NCI-H82 (cell line): Measurements from ENCODE around the gene ZDHHC13.
A peak's percentile ranks its signal among the peaks of the same experiment; 100 is the strongest.
"Not testable (repeated sequence)": the region's sequence is repeated elsewhere in the genome, so short reads cannot be mapped to it uniquely, and the experiment has no call there.

Experiments used
- DNase-seq: peaks from one replicate; lab custom pipeline; 2025; lab: John Stamatoyannopoulos, UW

Gene ZDHHC13

DNA sequence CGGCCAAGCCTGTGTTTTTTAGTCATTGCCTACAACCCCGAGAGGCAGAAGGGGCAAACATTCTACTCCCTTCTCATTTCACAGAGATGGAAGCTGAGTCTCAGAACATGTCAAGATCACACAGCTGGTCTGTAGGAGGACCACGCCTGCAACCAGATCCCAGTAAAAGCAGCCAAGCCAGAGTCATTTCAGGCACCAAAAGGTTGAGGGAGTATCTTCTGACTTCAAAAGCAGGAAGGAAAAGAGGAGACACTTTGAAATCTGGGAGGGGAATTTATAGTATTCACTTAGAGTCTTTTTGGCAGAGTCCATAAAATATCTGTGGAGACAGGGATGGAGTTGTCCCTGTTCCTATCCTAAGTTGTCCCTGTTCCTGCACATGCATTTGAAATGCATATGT, 17.9 kb upstream of the ZDHHC13 start:
- DNase-seq = no peak

DNA sequence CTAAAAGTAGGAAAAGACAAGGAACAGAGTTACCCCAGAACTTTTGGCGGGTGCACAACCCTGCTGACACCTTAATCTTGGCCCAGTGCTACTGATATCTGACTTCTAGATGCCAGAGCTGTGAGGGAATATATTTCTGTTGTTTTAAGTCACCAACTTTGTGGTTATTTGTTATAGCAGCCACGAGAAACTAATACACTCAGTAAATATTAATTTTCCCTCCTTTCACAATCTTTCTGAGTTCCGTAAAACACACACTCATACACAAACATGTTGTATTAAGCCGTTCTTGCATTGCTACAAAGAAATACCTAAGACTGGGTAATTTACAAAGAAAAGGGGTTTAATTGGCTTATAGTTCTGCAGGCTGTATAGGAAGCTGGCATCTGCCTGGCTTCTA, 16.1 kb upstream of the ZDHHC13 start:
- DNase-seq = no peak

DNA sequence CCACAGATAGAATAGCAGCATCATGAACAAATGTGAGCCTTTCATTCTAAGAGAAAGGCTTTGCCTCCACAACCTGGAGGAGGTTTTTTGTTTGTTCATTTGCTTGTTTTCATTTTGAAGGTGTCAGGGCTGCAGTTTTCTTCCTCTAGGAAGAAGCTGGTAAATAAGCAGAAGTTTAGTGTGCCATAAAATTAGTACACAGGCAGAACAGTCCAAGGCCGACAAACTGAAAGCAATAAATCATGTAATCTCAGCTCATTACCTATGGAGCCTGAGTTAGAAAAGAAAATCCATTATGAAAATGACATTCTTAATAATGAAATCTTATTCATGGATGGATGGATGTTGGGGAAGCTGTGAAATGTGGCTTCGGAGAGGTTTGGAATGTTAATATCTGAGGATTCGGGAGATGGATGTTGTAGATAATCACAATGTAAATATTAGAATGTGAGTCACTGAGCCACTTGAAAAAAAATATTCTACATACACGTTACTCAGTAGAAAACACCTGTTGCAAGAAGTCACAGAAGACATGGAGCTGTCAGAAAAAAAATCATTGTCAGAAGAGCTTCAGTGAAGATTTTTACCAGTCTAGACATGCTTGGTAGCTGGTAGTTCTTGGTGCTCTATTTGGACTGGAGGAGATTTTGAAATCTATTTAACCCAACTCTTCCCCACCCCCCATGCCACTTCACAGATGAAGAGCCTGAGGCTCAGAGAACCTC, 15.0 kb upstream of the ZDHHC13 start:
- no peak for DNase-seq

DNA sequence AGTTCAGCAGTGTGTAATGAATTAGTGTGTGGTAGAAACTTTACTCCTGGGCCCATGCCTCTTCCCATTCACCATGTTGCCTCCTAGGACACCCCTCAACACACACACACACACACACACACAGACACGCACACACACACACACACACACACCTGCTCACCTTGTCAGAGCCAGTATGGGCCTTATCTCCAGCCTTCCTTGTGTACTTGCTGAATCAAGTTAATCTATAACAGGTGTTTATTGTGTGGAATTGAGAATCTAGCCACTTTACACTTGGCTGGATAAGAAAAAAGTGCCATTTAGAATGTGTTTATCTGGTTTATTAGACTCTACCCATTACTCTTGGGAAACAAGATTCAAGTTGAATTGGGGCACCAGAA, 14.5 kb upstream of the ZDHHC13 start:
- no peak for DNase-seq

DNA sequence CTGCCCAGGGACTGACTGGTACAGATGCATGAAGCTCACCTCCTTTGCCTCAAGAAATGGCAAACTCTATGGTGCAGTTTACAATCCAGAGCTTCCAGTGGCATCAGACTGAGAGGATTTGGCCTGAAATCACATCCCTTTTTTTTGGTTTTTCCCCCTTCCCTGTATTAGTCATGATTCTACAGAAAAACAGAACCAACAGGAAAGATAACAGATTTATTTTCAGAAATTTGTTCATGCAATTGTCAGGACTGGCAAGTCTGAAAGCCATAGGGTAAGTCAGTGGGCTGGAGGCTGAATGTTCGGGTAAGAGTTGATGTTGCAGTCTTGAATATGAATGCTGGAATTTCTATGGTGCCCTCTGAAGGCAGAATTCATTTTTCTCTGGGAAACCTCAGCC, 12.0 kb upstream of the ZDHHC13 start:
- no peak for DNase-seq

DNA sequence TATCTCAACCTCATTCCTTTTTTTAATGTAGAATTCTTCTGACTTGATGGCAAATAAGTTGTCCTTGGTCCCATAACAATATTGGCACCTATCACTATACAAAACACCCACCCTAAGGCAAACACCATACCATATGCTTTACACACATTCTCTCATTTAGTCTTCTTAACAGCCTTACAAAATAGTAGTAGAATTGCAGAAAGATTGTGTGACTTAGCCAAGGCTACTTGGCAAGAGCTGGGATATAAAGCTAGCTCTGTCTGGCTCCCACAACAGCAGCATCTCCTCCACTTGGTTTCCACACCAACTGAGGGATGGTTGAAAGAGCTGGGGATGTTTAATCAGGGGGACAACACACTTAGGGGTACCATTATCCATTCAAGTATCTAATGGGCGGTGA, 9.8 kb upstream of the ZDHHC13 start:
- DNase-seq = no peak

DNA sequence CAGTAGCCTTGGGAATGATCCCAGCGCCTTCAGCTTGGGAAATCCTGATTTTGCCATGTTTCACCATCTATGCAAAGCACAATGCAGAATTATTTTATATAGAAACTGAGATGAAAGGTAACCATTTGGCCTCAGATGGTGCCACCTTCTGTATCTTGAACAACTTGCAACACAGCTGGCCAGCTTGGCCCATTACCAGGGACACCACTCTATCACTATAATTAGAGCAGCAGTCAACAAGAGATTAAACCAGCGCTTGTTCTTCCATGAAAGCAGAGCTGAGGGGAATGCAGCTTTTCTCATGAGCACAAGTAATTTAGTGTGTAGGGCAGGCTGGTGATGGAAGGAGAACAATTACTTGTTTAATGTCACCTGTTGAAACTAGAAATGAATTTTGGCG, 6.7 kb upstream of the ZDHHC13 start:
- DNase-seq = peak; percentile 12

DNA sequence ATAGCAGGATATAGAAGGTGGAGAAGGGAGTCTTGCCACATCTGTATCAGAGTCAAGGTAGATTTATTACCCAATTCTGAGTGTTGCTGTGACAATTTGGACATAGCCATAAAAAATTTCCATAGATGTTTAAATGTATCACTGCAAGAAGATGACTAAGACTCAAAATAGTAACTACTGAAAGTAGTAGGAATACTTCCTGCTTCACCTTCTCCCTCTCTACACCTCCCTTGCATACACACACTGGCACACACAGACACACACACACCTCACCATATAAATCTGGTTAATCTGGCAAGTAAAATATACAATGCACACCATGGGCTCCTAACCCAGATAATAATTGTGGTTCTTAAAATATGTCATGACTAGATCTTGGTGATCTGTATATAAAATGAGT, 5.2 kb upstream of the ZDHHC13 start:
- DNase-seq = no peak

DNA sequence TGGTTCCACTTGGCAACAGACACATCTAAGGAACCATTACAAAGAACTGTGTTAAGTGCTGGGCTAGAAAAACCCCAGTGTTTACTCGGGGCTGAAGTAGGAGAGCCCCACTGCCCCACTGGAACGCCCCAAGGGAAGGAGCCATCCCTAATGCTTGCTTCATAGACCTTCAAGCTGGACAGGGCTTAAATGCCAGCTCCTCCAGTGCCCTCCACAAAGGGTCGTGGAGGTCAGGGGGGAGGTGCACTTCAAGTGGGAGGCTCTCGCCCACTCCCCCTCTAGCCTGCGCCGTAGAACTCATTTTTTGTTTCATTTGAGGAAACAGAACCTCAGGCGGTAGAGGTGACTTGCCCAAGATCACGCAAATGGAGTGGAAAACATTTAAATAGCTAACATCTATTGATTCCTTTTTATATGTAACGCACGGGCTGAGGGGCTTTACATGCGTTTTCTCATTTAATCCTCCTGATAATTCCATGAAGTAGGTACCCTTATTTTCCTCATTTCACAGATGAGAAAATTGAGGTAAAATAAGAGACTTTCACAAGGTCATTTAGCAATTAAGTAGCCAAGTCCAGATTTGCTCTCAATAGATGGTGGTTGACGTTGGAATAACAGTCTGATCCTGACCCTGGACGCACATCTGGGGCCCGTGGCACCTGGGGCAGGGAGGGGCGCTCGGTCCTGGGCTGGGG, 545 bp upstream of the ZDHHC13 start:
- no peak for DNase-seq

DNA sequence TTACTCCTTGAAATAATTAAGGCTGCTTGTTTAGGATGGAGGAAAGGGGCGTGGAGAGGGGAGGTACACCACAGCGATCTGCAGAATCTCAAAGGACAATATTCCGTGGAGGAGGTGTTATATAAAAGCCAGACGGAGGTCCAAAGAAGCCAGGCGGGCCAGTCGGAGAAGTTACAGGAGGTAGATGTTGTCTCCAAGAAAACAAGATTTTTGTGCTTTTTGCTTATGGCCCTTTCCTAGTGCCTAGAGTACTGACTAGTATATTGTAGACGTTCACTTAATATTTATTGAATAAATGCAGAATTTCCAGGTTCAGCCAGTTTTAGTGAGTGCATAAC, 761 bp downstream of the ZDHHC13 start:
- DNase-seq = no peak

DNA sequence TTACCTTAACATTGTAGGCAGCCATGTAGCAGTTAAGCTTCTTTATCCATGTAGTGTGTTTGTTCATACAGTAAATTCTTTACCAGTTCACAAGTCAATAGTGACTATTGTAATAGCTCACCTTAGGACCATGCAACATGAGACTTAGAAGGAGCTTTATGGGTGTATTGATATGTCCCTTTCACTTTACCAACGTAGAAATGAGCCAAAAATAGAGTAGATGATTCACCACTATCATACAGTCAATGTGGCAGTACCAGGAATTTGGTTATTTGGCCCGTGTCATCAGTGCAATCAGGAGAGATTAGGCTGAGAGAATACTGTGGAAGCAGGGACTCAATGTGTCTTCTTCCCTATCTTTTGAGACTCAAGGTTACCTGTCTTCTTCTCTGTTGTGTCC, 4.7 kb downstream of the ZDHHC13 start:
- no peak for DNase-seq

DNA sequence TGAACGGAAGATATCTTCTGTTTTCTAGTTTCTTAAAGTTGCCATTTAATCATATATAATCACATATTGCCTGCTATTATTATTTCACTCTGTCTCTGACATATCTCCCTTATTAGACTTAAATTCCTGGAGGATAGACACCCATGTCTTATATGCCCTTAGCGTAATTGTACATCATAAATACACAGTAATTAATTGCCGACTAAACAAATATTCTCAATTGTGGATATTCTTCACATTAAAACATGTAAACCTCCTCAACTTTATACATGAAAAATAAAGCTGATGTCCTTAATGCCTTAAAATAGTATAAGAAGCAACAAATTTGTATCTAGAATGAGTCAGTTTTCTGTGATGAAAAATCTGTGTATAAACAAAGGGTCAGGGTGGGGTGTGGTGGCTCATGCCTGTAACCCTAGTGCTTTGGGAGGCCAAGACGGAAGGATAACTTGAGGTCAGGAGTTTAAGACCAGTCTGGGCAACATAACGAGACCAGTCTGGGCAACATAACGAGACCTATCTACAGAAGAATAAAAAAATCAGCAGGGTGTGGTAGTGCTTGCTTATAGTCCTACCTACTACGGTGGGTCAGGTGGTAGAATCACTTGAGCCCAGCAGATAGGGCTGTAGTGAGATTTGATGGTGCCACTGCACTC, 6.1 kb downstream of the ZDHHC13 start:
- no peak for DNase-seq

DNA sequence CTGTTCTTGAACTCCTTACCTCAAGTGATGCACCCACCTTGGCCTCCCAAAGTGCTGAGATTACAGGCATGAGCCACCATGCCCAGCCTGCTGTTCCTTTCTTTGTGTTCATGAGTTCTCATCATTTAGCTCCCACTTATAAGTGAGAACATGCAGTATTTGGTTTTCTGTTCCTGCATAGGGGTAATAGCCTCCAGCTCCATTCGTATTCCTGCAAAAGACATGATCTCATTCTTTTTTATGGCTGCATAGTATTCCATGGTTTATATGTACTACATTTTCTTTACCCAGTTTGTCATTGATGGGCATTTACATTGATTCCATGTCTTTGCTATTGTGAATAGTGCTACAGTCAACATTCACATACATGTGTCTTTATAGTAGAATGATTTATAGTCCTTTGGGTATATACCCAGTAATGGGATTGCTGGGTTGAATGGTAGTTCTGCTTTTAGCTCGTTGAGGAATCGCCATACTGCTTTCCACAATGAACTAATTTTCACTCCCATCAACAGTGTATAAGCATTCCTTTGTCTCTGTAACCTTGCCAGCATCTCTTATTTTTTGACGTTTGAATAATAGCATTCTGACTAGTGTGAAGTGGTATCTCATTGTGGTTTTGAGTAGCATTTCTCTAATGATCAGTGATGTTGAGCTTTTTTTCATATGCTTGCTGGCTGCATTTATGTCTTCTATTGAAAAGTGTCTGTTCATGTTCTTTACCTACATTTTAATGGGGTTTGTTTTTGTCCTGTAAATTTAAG, 9.8 kb downstream of the ZDHHC13 start:
- not testable (repeated sequence) for DNase-seq

DNA sequence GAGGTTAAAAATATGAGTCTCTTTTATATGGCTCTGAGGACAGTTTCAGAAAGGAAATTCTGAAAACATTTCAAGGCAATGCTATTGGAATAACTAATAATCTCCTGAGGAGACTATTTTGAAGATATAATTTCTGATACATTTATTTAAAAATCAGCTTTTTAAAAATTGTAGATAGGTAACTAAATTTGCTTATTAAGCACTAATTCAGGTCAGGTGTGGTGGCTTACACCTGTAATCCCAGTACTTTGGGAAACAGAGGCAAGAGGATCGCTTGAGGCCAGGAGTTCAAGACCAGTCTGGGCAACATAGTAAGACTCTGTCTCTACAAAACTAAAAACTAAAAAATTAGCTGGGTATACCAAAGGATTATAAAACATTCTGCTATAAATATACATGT, 17.0 kb downstream of the ZDHHC13 start:
- no peak for DNase-seq

DNA sequence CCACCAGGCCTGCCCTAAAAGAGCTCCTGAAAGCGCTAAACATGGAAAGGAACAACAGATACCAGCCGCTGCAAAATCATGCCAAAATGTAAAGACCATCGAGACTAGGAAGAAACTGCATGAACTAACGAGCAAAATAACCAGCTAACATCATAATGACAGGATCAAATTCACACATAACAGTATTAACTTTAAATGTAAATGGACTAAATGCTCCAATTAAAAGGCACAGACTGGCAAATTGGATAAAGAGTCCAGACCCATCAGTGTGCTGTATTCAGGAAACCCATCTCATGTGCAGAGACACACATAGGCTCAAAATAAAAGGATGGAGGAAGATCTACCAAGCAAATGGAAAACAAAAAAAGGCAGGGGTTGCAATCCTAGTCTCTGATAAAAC, 19.9 kb downstream of the ZDHHC13 start:
- not testable (repeated sequence) for DNase-seq

DNA sequence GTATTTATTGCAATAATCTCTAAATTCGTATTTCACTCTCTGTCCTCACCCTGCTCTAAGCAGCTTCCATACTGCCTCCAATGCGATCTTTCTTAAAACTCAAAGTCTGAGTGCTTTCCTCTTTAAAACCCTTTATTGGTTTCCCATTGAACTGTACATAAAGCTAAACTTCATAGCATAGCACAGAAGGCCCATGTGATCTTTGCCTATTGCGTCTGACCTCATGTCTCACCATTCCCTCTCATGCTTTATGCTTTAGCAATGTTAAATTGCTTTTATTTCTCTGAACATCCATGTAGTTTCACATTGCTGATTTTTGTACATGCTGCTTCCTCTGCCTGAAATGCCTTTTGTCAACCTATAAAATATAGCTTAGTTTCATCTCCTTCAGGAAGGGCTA, 28.4 kb downstream of the ZDHHC13 start:
- no peak for DNase-seq

DNA sequence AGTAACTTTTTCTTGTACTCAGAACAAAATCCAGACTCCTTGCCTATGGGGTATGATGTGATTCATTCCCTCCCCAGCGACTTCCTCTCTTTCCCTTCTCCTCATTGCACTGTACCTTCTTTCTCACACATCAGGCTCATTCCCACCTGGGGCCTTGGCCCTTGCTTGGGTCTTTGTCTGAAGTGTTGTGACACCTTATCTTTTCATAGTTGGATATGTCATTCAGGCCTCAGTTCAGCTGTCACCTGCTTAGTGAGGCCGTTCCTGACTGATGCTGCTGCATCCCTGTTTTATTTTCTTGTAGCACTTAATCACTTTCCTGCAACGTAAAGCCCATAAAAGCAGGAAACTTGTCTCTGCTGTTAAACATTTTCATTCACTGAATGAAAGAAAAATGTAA, 39.9 kb downstream of the ZDHHC13 start:
- no peak for DNase-seq

DNA sequence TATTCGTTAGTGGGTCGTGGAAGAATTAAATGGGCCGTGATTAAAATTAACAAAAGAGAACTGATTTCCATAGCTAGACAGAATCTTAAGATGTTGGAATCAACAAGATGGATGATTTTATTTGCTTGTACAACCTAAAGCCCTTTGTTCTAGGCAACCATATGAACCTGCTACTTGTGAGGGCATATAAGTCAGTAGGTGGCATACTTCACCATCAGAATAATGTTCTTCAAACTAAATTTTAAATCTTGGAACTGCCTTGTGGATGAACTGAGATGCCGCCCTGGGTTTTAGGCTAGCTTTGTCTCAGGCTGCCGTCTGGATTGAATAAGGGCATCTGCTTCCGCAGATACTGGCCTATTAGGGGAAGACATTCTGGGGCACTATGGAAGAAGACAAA, 43.9 kb downstream of the ZDHHC13 start:
- DNase-seq = no peak

DNA sequence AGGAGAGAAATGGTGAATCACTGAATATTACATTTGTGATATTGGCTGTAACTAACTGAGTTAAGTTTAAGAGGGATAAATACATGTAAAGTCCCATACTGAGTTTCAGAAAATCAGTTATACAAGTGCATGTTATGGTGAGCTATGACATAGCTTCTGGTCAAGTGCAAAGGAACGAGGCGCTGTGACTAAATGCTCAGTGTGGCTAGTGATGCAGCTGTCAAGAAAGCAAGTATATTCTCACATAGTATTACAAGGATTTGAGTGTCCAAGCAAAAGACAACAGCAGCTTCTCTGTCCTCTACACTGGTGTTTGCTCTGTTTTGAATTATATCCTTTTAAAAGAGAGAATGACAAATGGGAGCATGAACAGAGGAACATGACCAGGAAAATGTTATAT, 44.7 kb downstream of the ZDHHC13 start:
- DNase-seq = no peak

DNA sequence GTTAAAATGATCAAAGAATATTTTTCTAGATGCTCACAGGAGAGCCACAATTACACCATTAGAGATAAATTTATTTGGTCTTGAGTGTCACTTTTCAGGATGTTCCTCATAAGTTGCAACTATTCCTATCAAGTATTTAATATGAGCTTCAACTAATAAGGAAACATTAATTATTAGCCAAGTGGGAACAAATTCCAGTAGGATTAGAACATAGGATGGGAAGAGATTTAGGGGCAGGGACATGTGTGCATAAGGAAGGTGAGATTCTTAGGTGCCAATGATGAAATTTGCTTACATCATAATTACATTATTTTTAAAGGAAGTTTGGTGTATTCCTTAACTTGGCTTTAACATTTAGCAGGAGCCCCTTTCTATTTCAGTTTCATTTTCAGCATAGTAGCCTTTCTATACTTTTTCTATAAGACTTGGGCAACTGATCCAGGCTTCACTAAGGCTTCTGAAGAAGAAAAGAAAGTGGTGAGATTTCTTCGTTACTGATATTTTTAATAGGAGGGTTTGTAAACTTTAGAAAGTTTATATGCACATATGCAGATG, 46.1 kb downstream of the ZDHHC13 start:
- no peak for DNase-seq

DNA sequence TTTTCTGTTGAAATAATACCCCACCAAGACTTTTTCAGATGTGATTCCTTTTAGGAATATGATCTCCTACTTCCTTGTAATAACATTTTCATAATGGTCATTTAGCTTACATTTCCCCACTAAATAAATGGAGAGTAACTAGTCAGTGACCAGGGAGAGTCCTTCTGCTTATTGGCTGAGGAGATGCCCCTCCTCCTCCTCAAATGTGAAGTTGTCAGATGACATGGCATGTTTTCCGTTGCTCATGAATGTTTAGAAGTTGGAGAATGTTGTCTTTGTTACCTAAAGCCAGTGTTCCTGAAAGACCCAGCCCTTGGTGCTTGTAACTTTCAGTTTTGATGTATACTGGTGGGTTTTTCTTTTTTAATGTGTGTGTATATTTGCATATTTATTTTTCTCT, 46.6 kb downstream of the ZDHHC13 start:
- peak; percentile 0 for DNase-seq

DNA sequence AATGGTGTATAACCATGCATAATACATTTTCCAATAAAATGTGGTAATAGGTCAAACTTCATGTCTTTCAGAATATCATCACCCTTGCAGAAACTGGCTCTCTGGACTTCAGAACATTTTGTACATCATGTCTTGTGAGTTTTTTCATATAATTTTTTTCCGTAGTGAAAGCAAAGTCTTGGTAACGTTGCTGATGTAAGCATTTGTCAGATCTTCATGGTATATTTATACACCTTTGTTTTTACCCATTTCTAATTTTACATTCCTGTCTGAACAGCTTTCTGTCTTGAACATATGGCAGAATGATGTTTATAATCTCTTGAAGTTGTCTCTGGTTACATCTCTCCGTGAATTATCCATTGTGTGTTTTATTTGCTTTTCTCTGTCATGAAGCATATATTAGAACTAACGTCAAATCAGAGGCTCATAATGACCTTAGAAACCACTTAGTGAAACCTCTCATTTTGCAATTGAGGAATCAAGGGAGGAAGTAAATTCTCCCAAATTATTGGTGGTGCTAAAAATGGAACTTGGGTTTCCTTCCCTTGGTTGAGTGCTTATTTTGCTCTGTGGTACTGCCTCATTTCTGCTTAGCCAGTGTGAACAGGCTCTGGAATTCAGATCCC, 47.4 kb downstream of the ZDHHC13 start:
- DNase-seq = no peak
